ENCODE data around the gene SESTD1. TPM values are rescaled to one million over a fixed set of nuclear protein-coding genes. Genes with fewer than 3 reads are reported as not detected.

The SESTD1 gene
- total and polyA plus RNA-seq, 2 experiments from 2014 or later = 10.5 to 19.4 TPM

DNA sequence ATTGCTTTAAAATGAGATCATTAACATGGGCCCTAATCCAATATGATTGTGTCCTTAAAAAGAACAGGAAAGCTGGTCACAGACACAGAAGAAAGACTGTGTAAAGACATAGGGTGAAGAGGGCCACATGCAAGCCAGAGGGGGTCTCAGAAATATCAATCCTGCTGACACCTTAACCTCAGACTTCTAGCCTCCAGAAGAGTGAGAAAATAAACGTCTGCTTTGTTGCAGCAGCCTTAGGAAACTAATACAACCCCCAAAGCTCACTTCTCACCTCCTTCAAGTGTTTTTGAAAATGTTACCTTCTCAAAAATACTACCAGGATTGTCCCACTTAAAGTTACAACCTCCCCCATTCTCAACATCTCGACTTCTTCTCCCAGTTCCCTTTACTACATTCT, 39.8 kb upstream of the SESTD1 start:
- Histone ChIP-seq H3K4me1 (ENCODE audit: low read depth) (no peaks in the 10 kb centered on the region), H3K4me3 (no peak overlapping the region), H3K27ac (no peak overlapping the region), H3K27me3 (no peaks in the 10 kb centered on the region), H3K36me3 (no peaks in the 10 kb centered on the region), H3K9me3 (ENCODE audit: low read depth) (no peaks in the 10 kb centered on the region)
- no peak for TF ChIP-seq CTCF (IDR thresholded peaks at IDR 0.05; ENCODE audit: low read depth, low read length)
- no peak for DNase-seq (ENCODE audit: low read depth in 1 of 2, low spot score in 1 of 2)

DNA sequence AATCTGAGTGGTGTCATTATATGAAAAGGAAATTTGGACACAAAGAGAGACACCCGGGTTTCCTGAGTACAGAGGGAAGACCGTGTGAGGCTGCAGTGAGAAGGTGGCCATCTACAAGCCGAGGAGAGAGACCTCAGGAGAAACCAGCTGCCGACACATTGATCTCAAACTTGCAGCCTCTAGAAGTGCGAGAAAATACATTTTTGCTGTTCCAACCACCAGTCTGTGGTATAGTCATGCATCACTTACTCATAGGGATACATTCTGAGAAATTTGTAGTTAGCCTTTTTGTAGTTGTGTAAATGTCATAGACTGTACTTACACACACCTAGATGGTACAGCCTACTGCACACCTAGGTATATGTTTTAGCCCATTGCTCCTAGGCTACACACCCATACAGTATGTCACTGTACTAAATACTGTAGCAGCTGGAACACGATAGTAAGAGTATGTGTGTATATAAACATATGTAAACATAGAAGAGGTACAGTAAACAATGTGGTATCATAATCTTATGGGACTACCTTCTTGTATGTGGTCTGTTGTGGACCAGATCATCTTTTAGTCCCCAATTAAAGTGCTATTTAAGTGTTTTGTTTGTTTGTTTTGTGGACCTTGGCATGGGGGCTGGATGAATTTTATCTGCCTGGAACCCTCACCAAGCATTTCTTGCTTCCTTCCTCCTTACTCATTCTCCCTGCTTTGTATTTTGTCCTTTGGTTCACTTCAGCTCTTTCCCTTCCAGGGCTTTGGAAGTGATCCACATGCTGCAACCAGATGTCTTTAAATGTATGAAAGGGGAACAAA, 38.3 kb upstream of the SESTD1 start:
- no peak for TF ChIP-seq CTCF (IDR thresholded peaks at IDR 0.05; ENCODE audit: low read depth, low read length)
- Histone ChIP-seq H3K27me3 (no peaks in the 10 kb centered on the region), H3K36me3 (no peaks in the 10 kb centered on the region), H3K9me3 (ENCODE audit: low read depth) (no peaks in the 10 kb centered on the region), H3K4me1 (ENCODE audit: low read depth) (no peaks in the 10 kb centered on the region), H3K4me3 (no peak overlapping the region), H3K27ac (no peak overlapping the region)
- peak in 1 of 2 donors; percentile 2 for DNase-seq (ENCODE audit: low read depth in 1 of 2, low spot score in 1 of 2)

DNA sequence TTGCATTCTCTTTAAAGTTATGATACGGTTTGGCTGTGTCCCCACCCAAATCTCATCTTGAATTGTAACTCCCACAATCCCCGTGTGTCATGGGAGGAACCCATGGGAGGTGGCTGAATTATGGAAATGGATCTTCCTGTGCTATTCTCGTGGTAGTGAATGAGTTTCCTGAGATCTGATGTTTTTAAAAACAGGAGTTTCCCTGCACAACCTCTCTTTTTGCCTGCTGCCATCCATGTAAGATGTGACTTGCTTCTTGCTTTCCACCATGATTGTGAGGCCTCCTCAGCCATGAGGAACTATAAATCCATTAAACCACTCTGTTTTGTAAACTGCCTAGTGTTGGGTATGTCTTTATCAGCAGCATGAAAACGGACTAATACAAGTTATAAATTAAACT, 37.5 kb upstream of the SESTD1 start:
- Histone ChIP-seq H3K27ac (no peak overlapping the region), H3K4me1 (ENCODE audit: low read depth) (no peaks in the 10 kb centered on the region), H3K27me3 (no peaks in the 10 kb centered on the region), H3K4me3 (no peak overlapping the region), H3K36me3 (no peaks in the 10 kb centered on the region), H3K9me3 (ENCODE audit: low read depth) (no peaks in the 10 kb centered on the region)
- DNase-seq (ENCODE audit: low read depth in 1 of 2, low spot score in 1 of 2) = no peak
- TF ChIP-seq CTCF (IDR thresholded peaks at IDR 0.05; ENCODE audit: low read depth, low read length) = no peak

GRCh38 chr2:179298666-179299065, 34.0 kb upstream of the SESTD1 start:
- no peak overlapping the region for H3K4me3 ChIP-seq
- no peak for DNase-seq (ENCODE audit: low read depth in 1 of 2, low spot score in 1 of 2)
- H3K27me3 ChIP-seq = no peaks in the 10 kb centered on the region
- no peak for TF ChIP-seq CTCF (IDR thresholded peaks at IDR 0.05; ENCODE audit: low read depth, low read length)
- no peaks in the 10 kb centered on the region for H3K4me1 ChIP-seq (ENCODE audit: low read depth)
- no peaks in the 10 kb centered on the region for H3K9me3 ChIP-seq (ENCODE audit: low read depth)
- H3K27ac ChIP-seq = no peak overlapping the region
- H3K36me3 ChIP-seq = no peaks in the 10 kb centered on the region

GRCh38 chr2:179297927-179298326, 33.3 kb upstream of the SESTD1 start:
- Histone ChIP-seq H3K36me3 (no peaks in the 10 kb centered on the region), H3K4me1 (ENCODE audit: low read depth) (no peaks in the 10 kb centered on the region), H3K27me3 (no peaks in the 10 kb centered on the region), H3K4me3 (no peak overlapping the region), H3K9me3 (ENCODE audit: low read depth) (no peaks in the 10 kb centered on the region), H3K27ac (no peak overlapping the region)
- DNase-seq (ENCODE audit: low read depth in 1 of 2, low spot score in 1 of 2) = no peak
- no peak for TF ChIP-seq CTCF (IDR thresholded peaks at IDR 0.05; ENCODE audit: low read depth, low read length)
